Testis (tissue), 3 donors: ENCODE results near the gene PRELID3B. TPM values are rescaled to one million over a fixed set of nuclear protein-coding genes. Genes with fewer than 3 reads are reported as not detected.

ENCODE experiments used
- DNase-seq: peaks from one replicate; pipeline ENCODE4 v3.0.0-alpha.2; 2019
- H3K27ac ChIP-seq, 2 donors: fragments of 200-600 bp; sonication (generic); one replicate each; pipeline ENCODE4 v1.5.1; 2019
- H3K27me3 ChIP-seq: fragments of 200-600 bp; sonication (generic); one replicate; pipeline ENCODE4 v1.5.1; 2019
- H3K36me3 ChIP-seq: fragments of 200-600 bp; sonication (generic); one replicate; pipeline ENCODE4 v1.5.1; 2017; ENCODE audit warnings: low read depth; ENCODE audit errors: missing control alignments
- H3K4me1 ChIP-seq: fragments of 200-600 bp; sonication (generic); one replicate; pipeline ENCODE4 v1.5.1; 2019
- H3K4me3 ChIP-seq, 2 donors: fragments of 200-600 bp; sonication (generic); one replicate each; pipeline ENCODE4 v1.5.1; 2017 to 2019
- H3K9me3 ChIP-seq: fragments of 200-600 bp; sonication (generic); one replicate; pipeline ENCODE4 v1.5.1; 2017
- CTCF ChIP-seq, 3 experiments: fragments of 450-650 bp in 2 of 3; fragments of 200-600 bp in 1 of 3; sonication (generic) in 1 of 3; IDR thresholded peaks; one replicate each; pipeline ENCODE4 v1.5.1; 2016 to 2019; ENCODE audit warnings: antibody characterized with exemption in 3 of 3, mild to moderate bottlenecking in 2 of 3, moderate library complexity in 1 of 3
- POLR2A ChIP-seq: fragments of 450-650 bp; IDR thresholded peaks from one replicate; pipeline ENCODE4 v1.6.1; 2017; ENCODE audit warnings: antibody characterized with exemption, mild to moderate bottlenecking, moderate library complexity
- WGBS, 2 donors: methylation state at CpG; one replicate each; pipeline ENCODE4 v1.1.5; 2018; 5-methylcytosine and 5-hydroxymethylcytosine counted together
- intact Hi-C: fragments of 100-400 bp; cut with DNase I; formaldehyde crosslinking; loops from one replicate; pipeline ENCODE4 v1.15.1; 2023; ENCODE audit warnings: low total_unique reads
- polyA plus RNA-seq: library from polyadenylated mRNA; stranded (reverse); fragments of 350-450 nt; fragmentation: Illumina TruSeq; extraction: RNeasy Lipid Tissue Mini Kit (QIAGEN cat#74804); gene quantifications from one replicate; pipeline ENCODE4 v1.2.3, GENCODE V29; 2014; ENCODE audit warnings: low read depth, low replicate concordance; ENCODE audit not compliant: insufficient read depth
- total RNA-seq, 2 donors: library from RNA; depleted of rRNA; stranded (reverse); fragments of >200 nt; gene quantifications; one replicate each; pipeline ENCODE4 v1.2.3, GENCODE V29; 2016

The PRELID3B gene
- total and polyA plus RNA-seq, 3 donors from 2014 or later, result 29.1 to 54.3 (median 35.3) TPM

GRCh38 chr20:59003836-59004492 is 38.6 kb downstream of the PRELID3B start:
- Histone ChIP-seq H3K4me1 (peaks cover 9% of the 10 kb centered on the region), H3K4me3 (no peak overlapping the region), H3K9me3 (no peaks in the 10 kb centered on the region), H3K36me3 (no peaks in the 10 kb centered on the region), H3K27me3 (no peaks in the 10 kb centered on the region), H3K27ac (no peak overlapping the region)
- TF ChIP-seq POLR2A, result no peak
- TF ChIP-seq CTCF (IDR thresholded peaks at IDR 0.05), result no peak
- 85 to 88% methylated on average over 16 of the region's 16 CpGs for WGBS, 2 donors
- no peak for DNase-seq
- intact Hi-C loops, result no loop called here

GRCh38 chr20:59002874-59003399 is 39.6 kb downstream of the PRELID3B start:
- TF ChIP-seq CTCF (IDR thresholded peaks at IDR 0.05), result no peak
- TF ChIP-seq POLR2A, result no peak
- DNase-seq, result no peak
- Histone ChIP-seq H3K27ac (no peak overlapping the region), H3K9me3 (no peaks in the 10 kb centered on the region), H3K4me1 (peaks cover 9% of the 10 kb centered on the region), H3K36me3 (no peaks in the 10 kb centered on the region), H3K27me3 (no peaks in the 10 kb centered on the region), H3K4me3 (no peak overlapping the region)
- 85 to 90% methylated on average over 17 of the region's 17 CpGs for WGBS, 2 donors
- intact Hi-C loops, result no loop called here

GRCh38 chr20:59002388-59002787 is 40.2 kb downstream of the PRELID3B start:
- H3K27me3 ChIP-seq, result no peaks in the 10 kb centered on the region
- DNase-seq, result no peak
- H3K9me3 ChIP-seq, result no peaks in the 10 kb centered on the region
- WGBS, 2 donors, result 95% methylated on average over 7 of the region's 8 CpGs
- TF ChIP-seq POLR2A (no peak), CTCF (IDR thresholded peaks at IDR 0.05) (no peak)
- intact Hi-C loops, result no loop called here
- no peak overlapping the region for H3K4me3 ChIP-seq
- H3K4me1 ChIP-seq, result peaks cover 9% of the 10 kb centered on the region
- no peak overlapping the region for H3K27ac ChIP-seq
- no peaks in the 10 kb centered on the region for H3K36me3 ChIP-seq

- no peaks in the 10 kb centered on the region for H3K36me3 ChIP-seq
- WGBS, 2 donors, result 90 to 92% methylated on average over 14 to 27 of the region's 27 CpGs
- TF ChIP-seq POLR2A, result no peak
- TF ChIP-seq CTCF (IDR thresholded peaks at IDR 0.05), result no peak
- no peak overlapping the region for H3K4me3 ChIP-seq
- no peak overlapping the region for H3K27ac ChIP-seq
- H3K27me3 ChIP-seq, result no peaks in the 10 kb centered on the region
- H3K9me3 ChIP-seq, result no peaks in the 10 kb centered on the region
- H3K4me1 ChIP-seq, result peaks cover 8% of the 10 kb centered on the region
- intact Hi-C loops, result no loop called here
- DNase-seq, result no peak
Observed at GRCh38 chr20:59001449-59002171, 41.0 kb downstream of the PRELID3B start.
